ENCODE results near the gene ADAM33.

ADAM33 gene

GRCh38 chr20:3706774-3707507, 25.1 kb upstream of the ADAM33 start:
- no peak for TF ChIP-seq CTCF (IDR thresholded peaks at IDR 0.05; ENCODE audit: low read depth, low read length)
- no peak for DNase-seq (ENCODE audit: extremely low read depth, low read depth)

GRCh38 chr20:3705970-3706739, 24.3 kb upstream of the ADAM33 start:
- no peak for TF ChIP-seq CTCF (IDR thresholded peaks at IDR 0.05; ENCODE audit: low read depth, low read length)
- DNase-seq (ENCODE audit: extremely low read depth, low read depth), result no peak

- DNase-seq (ENCODE audit: extremely low read depth, low read depth), result no peak
- no peak for TF ChIP-seq CTCF (IDR thresholded peaks at IDR 0.05; ENCODE audit: low read depth, low read length)
These were observed 23.7 kb upstream of the ADAM33 start for GRCh38 chr20:3705491-3705969.

- TF ChIP-seq CTCF (IDR thresholded peaks at IDR 0.05; ENCODE audit: low read depth, low read length), result no peak
- DNase-seq (ENCODE audit: extremely low read depth, low read depth), result no peak
These were observed 22.3 kb upstream of the ADAM33 start for GRCh38 chr20:3704087-3704486.

GRCh38 chr20:3702611-3703391, 21.0 kb upstream of the ADAM33 start:
- DNase-seq (ENCODE audit: extremely low read depth, low read depth), result no peak
- no peak for TF ChIP-seq CTCF (IDR thresholded peaks at IDR 0.05; ENCODE audit: low read depth, low read length)

- DNase-seq (ENCODE audit: extremely low read depth, low read depth), result no peak
- no peak for TF ChIP-seq CTCF (IDR thresholded peaks at IDR 0.05; ENCODE audit: low read depth, low read length)
These were observed 19.5 kb upstream of the ADAM33 start for GRCh38 chr20:3701061-3701998.
